ENCODE results near the gene TBC1D9B.

TBC1D9B gene

GRCh38 chr5:179817470-179817840, 90.2 kb downstream of the TBC1D9B start:
- Mint-ChIP-seq H3K9me3 (no peaks in the 10 kb centered on the region), H3K4me3 (peak overlapping the region; percentile 60 to 83 (median 78)), H3K4me1 (peaks cover 24% of the 10 kb centered on the region), H3K27ac (no peak overlapping the region), H3K36me3 (ENCODE audit: low read depth) (peaks cover 26% of the 10 kb centered on the region), H3K27me3 (ENCODE audit: low read depth) (no peaks in the 10 kb centered on the region)
- TF ChIP-seq, protein P1, sequence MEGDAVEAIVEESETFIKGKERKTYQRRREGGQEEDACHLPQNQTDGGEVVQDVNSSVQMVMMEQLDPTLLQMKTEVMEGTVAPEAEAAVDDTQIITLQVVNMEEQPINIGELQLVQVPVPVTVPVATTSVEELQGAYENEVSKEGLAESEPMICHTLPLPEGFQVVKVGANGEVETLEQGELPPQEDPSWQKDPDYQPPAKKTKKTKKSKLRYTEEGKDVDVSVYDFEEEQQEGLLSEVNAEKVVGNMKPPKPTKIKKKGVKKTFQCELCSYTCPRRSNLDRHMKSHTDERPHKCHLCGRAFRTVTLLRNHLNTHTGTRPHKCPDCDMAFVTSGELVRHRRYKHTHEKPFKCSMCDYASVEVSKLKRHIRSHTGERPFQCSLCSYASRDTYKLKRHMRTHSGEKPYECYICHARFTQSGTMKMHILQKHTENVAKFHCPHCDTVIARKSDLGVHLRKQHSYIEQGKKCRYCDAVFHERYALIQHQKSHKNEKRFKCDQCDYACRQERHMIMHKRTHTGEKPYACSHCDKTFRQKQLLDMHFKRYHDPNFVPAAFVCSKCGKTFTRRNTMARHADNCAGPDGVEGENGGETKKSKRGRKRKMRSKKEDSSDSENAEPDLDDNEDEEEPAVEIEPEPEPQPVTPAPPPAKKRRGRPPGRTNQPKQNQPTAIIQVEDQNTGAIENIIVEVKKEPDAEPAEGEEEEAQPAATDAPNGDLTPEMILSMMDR (IDR thresholded peaks at IDR 0.05; ENCODE audit: unreplicated experiment in 3 of 3) = no peak

- H3K9me3 Mint-ChIP-seq = no peaks in the 10 kb centered on the region
- TF ChIP-seq, protein P1 (IDR thresholded peaks at IDR 0.05; ENCODE audit: unreplicated experiment in 3 of 3) = no peak
- H3K36me3 Mint-ChIP-seq (ENCODE audit: low read depth) = peaks cover 26% of the 10 kb centered on the region
- H3K27ac Mint-ChIP-seq = no peak overlapping the region
- peaks cover 18% of the 10 kb centered on the region for H3K4me1 Mint-ChIP-seq
- peak overlapping the region; percentile 60 to 83 (median 78) for H3K4me3 Mint-ChIP-seq
- H3K27me3 Mint-ChIP-seq (ENCODE audit: low read depth) = no peaks in the 10 kb centered on the region
These were observed 90.8 kb downstream of the TBC1D9B start for GRCh38 chr5:179816796-179817469.

DNA sequence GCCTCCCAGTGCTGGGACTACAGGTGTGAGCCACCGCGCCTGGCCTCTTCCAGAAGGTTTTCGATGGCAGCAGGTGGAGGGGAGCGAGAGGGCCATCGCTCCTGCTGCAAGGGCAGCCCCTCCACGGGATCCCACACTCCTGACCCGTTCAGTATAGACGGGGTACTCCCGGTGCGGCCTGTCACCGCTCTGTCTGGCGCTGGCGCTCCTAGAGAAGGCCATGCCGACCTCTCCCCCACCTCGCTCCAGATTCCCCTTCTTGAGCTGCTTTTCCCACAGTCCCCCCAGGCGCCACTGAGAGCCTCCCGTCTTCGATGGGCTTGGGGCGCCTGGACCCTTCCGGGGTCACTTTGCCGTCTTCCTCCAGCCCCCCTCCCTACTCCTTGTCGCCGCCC, 91.3 kb downstream of the TBC1D9B start:
- peaks cover 26% of the 10 kb centered on the region for H3K36me3 Mint-ChIP-seq (ENCODE audit: low read depth)

GRCh38 chr5:179815491-179816249, 92.0 kb downstream of the TBC1D9B start:
- peaks cover 26% of the 10 kb centered on the region for H3K36me3 Mint-ChIP-seq (ENCODE audit: low read depth)
- H3K4me1 Mint-ChIP-seq = peaks cover 14% of the 10 kb centered on the region
- H3K27ac Mint-ChIP-seq = peak overlapping the region in 1 of 3 experiments; percentile 53
- TF ChIP-seq, protein P1 (IDR thresholded peaks at IDR 0.05; ENCODE audit: unreplicated experiment in 3 of 3) = no peak
- no peaks in the 10 kb centered on the region for H3K27me3 Mint-ChIP-seq (ENCODE audit: low read depth)
- peak overlapping the region; percentile 62 to 87 (median 65) for H3K4me3 Mint-ChIP-seq
- H3K9me3 Mint-ChIP-seq = no peaks in the 10 kb centered on the region

More for the DNA sequence above, 91.3 kb downstream of the TBC1D9B start:
- peak overlapping the region; percentile 60 to 71 (median 70) for H3K4me3 Mint-ChIP-seq
- TF ChIP-seq, protein P1 (IDR thresholded peaks at IDR 0.05; ENCODE audit: unreplicated experiment in 3 of 3) = no peak
- H3K9me3 Mint-ChIP-seq = no peaks in the 10 kb centered on the region
- H3K27me3 Mint-ChIP-seq (ENCODE audit: low read depth) = no peaks in the 10 kb centered on the region
- H3K27ac Mint-ChIP-seq = no peak overlapping the region
- peaks cover 14% of the 10 kb centered on the region for H3K4me1 Mint-ChIP-seq

DNA sequence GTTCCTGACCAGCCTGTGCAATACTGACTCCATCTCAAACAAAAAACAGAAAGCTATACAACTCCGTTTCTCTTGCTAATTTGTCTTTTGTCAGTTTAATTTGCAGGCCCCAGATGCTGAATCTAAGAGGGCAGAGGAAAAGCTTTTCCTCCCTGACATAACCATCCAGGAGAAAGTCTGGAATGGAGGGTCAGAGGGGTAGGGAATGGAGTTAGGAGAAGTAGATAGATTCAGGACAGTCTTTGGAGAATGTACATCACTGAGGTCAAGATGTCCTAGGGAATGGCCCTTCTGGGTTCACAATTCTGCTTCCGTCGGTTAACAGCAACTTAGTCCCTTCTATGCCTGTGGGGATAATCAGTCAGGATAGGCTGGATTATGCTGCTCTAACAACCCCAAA, 93.6 kb downstream of the TBC1D9B start:
- TF ChIP-seq, protein P1 (IDR thresholded peaks at IDR 0.05; ENCODE audit: unreplicated experiment in 3 of 3) = no peak
- Mint-ChIP-seq H3K9me3 (no peaks in the 10 kb centered on the region), H3K36me3 (ENCODE audit: low read depth) (peaks cover 26% of the 10 kb centered on the region), H3K4me1 (peaks cover 8% of the 10 kb centered on the region), H3K27me3 (ENCODE audit: low read depth) (no peaks in the 10 kb centered on the region), H3K27ac (no peak overlapping the region), H3K4me3 (no peak overlapping the region)
